ENCODE data around the gene LRRC72.
"Not testable (repeated sequence)": the region's sequence is repeated elsewhere in the genome, so short reads cannot be mapped to it uniquely, and the experiment has no call there.

LRRC72 gene

DNA sequence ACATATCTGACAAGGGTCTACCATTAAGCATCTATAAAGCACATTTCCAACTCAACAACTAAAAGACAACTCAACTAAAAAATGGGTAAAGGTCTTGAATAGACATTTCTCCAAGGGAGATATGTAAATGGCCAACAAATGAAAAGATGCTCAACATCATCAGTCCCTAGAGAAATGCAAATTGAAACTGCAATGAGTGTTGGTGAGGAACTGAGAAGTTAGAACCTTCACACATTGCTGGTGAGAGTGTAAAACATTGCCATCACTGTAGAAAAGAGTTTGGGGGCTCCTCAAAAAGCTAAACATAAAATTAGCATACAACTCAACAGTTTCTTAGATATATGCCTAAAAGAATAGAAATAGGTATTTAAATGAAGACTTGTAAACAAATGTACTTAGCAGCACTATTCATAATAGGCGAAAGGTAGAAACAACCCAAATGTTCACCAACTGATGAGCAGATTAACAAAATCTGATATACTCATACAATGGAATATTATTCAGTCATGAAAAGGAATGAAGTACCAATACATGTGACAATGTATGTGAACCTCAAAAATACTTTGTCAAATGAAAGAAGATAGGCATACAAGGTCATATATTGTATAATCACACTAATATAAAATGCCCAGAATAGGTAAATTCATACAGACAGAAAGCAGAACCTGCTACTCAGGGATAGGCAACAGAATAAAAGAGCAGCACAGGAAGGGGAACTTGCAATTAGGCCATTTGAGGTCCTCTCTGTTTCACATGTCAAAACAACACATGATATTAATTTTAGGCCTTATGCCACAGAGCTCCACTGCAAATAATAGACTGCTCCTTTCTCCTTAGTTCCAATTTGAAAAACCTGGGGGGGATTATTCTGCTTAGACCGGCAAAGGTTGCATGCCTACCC, 10.6 kb upstream of the LRRC72 start:
- no peak for DNase-seq
- in situ Hi-C loops (cut with HindIII; ENCODE audit: low pct_ligation_motif_present, low pct_unique_long_range_greater_than_20kb, low sequenced_read_pairs): no loop called here

DNA sequence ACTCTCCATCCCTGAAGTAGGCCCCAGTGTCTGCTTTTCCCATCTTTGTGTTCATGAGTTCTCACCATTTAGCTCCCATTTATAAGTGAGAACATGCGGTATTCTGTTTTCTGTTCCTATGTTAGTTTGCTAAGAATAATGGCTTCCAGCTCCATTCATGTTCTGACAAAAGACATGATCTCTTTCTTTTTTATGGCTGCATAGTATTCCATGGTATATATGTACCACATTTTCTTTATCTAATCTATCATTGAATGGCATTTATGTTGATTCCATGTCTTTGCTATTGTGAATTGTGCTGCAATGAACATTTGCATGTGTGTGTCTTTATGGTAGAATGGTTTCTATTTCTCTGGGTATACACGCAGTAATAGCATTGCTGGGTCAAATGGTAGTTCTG, 6.6 kb upstream of the LRRC72 start:
- DNase-seq; in situ Hi-C loops (cut with HindIII; ENCODE audit: low pct_ligation_motif_present, low pct_unique_long_range_greater_than_20kb, low sequenced_read_pairs): not testable (repeated sequence)

DNA sequence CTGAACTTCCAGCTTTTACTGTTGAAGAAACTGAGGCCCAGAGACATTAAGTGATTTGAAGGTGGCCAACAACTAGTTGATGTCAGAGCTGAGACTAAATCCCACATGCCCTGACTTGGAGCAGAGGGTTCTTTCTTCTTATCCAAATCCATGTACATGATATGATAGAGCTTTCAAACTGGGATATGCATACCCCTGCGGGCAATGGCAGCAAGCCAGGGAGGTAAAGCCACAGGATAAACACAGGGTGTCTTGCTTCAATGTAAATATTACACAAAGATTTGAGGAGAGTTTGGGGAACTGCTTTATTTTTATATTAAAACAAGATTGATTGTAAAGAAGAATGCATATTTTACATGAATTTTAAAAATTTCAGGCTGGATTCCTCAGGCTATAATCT, 2.3 kb upstream of the LRRC72 start:
- in situ Hi-C loops (cut with HindIII; ENCODE audit: low pct_ligation_motif_present, low pct_unique_long_range_greater_than_20kb, low sequenced_read_pairs): no loop called here
- DNase-seq: no peak

DNA sequence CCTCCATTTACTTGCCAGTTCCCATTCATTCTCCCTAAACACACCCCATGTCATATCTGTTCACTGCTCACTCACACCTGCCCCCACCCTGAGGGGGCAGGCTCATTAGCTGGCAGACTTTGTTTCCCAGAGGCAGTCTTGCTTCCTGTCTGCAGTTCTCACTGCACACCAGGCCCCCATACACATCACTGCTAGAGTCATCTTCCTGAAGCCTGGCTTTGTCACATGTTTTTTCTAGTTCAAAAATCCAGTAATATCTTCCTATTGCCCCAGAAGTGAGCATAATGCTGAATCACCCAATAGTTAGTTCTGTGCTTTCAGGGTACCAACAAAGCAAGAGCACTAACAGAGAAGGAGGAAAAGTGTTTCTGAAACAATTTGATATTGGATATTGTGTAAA, 1.9 kb downstream of the LRRC72 start:
- no peak for DNase-seq
- in situ Hi-C loops (cut with HindIII; ENCODE audit: low pct_ligation_motif_present, low pct_unique_long_range_greater_than_20kb, low sequenced_read_pairs): no loop called here

DNA sequence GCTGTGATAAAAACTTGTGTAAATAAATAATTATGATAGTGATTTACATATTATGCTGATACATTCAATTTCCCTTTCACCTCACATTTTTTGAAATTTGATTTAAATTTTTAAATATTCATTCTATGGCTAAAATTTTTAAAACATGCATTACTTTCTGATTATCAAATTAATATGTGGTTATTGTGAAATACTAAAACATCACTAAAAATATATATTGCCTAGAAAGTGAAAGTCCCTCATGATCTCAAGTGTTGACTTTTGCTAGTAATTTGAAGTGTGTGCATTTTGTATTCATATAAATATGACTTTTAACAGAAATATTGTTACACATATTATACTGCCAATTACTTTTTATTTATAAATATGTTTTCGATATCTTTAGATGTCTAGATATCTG, 3.1 kb downstream of the LRRC72 start:
- DNase-seq: no peak
- in situ Hi-C loops (cut with HindIII; ENCODE audit: low pct_ligation_motif_present, low pct_unique_long_range_greater_than_20kb, low sequenced_read_pairs): no loop called here

DNA sequence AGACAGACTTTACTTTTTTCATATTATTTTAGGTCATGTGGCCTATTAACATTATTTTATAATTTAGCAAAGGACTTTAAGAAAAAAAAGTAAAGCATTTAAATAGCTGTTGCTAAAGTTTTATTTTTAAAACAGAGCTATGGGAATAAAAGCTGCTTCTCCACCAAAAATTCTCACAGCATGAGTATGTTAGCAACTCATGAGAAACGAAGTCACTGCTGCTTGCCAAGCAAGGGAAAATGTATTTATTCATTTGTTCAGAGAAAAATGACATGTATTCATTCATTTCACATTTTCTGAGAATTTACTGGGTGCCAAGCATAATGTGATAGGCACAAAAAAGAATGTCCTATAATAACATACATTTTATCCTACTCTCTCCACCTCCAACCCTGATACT, 5.1 kb downstream of the LRRC72 start:
- no peak for DNase-seq
- in situ Hi-C loops (cut with HindIII; ENCODE audit: low pct_ligation_motif_present, low pct_unique_long_range_greater_than_20kb, low sequenced_read_pairs): no loop called here

DNA sequence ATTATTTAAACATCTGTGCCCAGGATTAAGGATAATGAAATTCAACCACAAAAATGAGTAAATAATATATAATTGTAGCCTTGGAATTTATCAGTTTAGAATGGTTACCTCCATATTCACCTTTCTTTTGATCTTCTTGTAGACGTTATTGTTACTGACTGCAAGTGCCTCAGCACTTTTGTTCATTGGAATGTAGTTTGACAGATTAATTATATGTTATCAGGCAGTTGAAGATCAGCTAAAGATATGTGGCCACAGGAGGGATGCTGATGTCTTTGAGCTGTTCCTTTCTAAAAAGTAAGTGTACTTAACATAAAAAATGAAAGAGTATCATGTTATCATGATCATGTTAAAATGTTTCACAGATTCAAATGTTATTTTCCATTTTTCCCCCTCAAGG, 5.6 kb downstream of the LRRC72 start:
- in situ Hi-C loops (cut with HindIII; ENCODE audit: low pct_ligation_motif_present, low pct_unique_long_range_greater_than_20kb, low sequenced_read_pairs): no loop called here
- no peak for DNase-seq

DNA sequence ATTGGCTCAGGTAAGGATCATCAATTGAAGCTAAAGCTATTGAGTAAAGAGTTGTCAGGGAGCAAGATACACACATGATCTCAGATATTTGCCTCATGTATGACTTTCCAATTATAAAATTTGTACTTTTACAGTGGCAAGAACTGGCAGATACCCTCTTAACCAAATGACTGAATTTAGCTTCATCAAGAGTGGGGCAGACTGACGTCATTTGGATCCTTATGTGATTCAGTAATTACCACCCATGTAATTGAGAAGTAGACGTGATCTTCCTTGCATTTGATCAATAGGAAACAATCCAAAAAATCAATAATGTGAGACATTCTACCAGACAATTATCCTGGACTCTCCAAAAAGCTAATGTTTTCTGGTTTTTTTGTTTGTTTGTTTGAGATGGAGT, 8.9 kb downstream of the LRRC72 start:
- no peak for DNase-seq
- in situ Hi-C loops (cut with HindIII; ENCODE audit: low pct_ligation_motif_present, low pct_unique_long_range_greater_than_20kb, low sequenced_read_pairs): no loop called here

DNA sequence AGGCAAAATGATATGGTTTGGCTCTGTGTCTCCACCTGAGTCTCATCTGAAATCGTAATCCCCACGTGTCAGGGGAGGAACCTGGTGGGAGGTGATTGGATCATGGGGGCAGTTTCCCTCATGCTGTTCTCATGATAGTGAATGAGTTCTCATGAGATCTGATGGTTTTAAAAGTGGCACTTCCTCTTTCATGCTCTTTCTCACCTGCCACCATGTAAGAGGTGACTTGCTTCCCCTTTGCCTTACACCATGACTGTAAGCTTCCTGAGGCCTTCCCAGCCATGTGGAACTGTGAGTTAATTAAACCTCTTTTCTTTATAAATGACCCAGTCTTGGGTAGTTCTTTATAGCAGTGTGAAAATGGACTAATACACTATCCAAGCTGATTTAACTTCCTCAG, 13.9 kb downstream of the LRRC72 start:
- in situ Hi-C loops (cut with HindIII; ENCODE audit: low pct_ligation_motif_present, low pct_unique_long_range_greater_than_20kb, low sequenced_read_pairs); DNase-seq: not testable (repeated sequence)

DNA sequence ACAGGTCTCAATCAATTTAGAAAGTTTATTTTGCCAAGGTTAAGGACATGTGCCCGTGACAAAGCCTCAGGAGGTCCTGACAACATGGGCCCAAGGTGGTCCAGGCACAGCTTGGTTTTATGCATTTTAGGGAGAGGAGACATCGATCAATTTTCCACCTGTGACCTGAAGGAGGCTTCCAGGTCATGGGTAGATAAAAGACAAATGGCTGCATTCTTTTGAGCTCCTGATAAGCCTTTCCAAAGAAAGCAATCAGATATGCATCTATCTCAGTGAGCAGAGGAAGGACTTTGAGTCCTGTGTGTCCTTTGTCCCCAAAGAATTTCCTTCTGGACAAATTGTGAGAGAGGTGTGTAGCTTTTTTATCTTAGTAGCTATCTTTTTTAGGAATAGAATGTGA, 15.8 kb downstream of the LRRC72 start:
- no peak for DNase-seq
- in situ Hi-C loops (cut with HindIII; ENCODE audit: low pct_ligation_motif_present, low pct_unique_long_range_greater_than_20kb, low sequenced_read_pairs): no loop called here

DNA sequence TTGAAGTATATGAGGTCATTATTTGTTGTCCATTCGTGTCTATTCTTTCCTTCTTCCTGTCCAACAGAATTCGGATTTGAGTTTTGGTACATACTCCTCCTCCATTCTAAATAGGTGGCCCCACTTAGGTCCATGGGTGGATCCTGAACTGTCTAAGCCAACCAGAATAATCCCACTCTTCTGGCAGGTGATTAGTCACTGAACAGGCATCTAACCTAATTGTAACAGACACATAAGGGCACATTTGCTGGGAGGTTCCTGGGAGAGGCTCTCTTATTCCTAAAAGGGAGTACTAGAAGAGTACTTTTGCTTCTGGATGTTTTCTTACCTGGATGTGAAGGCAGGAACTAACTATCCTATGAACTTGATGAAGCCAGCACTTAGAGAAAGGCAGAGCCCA, 16.8 kb downstream of the LRRC72 start:
- in situ Hi-C loops (cut with HindIII; ENCODE audit: low pct_ligation_motif_present, low pct_unique_long_range_greater_than_20kb, low sequenced_read_pairs): no loop called here
- no peak for DNase-seq

DNA sequence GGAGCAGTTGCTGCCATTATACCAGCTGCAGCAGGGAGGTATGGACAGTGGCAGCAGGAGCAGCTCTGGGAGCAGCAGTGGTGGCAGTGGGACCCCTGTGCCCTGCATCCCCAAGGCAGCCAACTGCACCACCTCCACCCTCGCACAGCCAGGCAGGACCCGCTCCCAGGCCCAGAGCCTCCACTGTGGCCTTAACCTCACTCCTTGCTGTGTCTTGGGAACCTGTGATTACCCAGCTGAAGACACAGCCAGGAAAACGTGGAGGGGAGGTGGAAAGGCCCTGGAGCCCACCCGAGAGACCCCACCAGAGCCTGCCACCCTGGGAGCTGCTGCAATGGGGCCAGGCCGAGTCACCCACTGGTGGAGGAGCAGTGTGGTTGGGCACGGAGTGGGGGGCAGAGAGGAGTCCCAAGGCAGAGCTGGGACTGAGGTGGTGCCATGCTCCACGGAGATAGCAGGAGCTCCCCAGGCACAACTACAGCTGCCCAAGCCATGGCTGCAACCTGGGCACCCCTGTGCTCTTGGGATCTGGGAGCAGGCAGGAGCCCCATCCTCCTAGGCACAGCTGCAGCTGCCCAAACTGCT, 20.4 kb downstream of the LRRC72 start:
- DNase-seq: no peak
- in situ Hi-C loops (cut with HindIII; ENCODE audit: low pct_ligation_motif_present, low pct_unique_long_range_greater_than_20kb, low sequenced_read_pairs): no loop called here

DNA sequence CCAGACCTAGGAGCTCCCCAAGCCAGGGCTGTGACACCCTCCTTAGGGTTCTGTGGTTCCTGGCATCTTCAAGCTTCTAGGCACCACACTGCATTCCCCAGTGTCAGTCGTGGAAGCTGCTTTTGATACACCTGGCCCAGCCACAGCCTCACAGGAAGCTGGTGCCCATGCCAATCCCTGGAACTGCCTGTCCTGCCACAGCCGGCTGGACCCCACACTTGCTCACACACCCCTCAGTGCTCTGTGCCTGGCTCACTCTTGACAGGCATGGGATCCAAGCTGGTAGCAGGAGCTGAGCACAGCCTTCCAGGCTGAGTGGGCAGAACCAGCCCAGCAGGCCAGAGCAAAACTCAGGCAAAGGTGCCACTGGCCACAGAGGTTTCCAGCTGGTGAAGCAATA, 21.8 kb downstream of the LRRC72 start:
- DNase-seq: no peak
- in situ Hi-C loops (cut with HindIII; ENCODE audit: low pct_ligation_motif_present, low pct_unique_long_range_greater_than_20kb, low sequenced_read_pairs): no loop called here

DNA sequence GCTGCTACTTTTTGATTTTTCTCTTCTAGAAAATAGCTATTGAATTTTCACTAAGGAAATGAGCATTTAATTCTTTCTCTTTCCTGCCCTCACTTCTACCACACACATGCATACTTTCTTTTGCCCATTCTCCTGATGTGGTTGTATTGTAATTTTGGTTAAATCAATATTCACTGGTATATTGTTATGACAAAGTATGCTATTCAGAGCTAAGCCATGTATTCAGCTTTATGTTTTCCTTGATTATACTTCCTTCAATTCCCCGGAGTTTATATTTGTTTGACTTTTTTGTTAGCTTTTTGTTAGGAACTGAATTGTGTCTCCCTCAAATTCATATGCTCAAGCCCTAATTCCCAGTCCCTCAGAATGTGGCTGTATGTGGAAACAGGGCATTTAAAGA, 24.0 kb downstream of the LRRC72 start:
- in situ Hi-C loops (cut with HindIII; ENCODE audit: low pct_ligation_motif_present, low pct_unique_long_range_greater_than_20kb, low sequenced_read_pairs): no loop called here
- DNase-seq: no peak

DNA sequence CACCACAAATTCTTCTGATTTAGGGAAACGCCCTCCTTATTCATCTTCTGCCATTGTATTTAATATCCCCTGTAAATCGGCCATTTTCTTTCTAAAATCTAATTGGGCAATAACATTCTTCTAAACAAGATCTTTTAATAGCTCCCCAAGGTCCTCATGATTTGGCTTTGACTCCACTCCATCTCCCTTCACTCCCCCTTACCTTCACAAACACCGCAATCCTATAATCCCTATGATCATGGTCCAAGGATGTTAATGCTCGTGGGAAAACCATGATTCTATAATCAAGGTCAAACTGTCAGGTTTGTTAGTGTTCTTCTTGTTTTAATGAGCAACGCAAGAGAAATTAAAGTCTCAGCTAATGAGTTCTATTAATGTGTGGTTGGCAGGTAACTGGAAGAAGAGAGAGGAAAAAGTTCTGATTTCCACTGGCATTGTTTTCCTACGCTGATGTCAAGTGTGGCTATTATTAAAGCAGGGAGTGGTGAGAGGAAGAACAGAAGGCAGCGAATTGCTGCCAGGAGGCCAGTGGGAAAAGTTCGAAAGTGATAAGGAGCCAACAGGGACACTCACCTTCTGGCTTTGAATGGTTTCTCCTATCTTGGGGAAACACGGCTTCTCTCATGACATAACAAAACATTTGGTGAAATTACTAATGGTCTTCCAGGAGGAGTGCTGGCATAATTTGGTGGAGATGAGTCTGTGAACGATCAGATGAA, 28.1 kb downstream of the LRRC72 start:
- no peak for DNase-seq
- in situ Hi-C loops (cut with HindIII; ENCODE audit: low pct_ligation_motif_present, low pct_unique_long_range_greater_than_20kb, low sequenced_read_pairs): no loop called here

DNA sequence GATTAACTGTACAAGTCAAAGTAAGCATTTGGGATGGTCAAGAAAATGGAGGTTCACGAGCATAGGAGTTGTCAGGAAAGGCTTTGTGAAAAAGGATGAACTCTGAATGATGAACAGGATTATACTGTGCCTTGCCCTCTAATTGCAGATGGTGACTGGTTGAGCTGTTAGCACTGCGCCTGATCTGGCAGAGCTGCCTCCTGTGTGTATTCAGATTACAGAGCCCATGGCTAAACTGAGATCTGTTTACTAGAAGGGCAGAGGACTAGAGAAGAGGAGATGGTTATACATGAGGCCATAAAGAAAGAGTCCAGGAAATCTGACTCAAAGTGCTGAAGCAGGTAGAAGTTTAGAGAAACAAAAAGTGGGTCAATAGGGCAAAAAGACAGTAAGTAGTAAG, 29.7 kb downstream of the LRRC72 start:
- in situ Hi-C loops (cut with HindIII; ENCODE audit: low pct_ligation_motif_present, low pct_unique_long_range_greater_than_20kb, low sequenced_read_pairs): no loop called here

DNA sequence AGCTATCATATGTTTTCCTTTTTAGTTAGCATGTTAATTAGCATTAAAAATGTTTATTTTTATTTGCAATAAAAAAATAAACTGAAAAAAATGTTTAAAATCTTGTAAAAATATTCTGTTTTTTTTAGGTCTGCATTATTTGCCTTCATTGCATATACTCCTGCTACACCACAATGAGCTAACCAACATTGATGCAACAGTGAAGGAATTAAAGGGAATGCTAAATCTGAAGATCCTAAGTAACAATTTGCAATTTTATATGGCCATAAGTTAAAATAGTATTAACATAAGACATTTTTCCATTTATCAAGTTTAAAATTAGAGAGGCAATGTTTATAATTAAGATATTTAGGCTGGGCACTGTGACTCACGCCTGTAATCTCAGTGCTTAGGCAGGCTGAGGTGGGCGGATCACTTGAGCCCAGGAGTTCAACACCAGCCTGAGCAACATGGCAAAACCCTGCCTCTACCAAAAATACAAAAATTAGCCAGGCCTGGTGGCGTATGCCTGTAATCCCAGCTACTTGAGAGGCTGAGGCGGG, 32.2 kb downstream of the LRRC72 start:
- in situ Hi-C loops (cut with HindIII; ENCODE audit: low pct_ligation_motif_present, low pct_unique_long_range_greater_than_20kb, low sequenced_read_pairs): no loop called here
- no peak for DNase-seq

More for the DNA sequence above, 29.7 kb downstream of the LRRC72 start:
- DNase-seq: no peak

DNA sequence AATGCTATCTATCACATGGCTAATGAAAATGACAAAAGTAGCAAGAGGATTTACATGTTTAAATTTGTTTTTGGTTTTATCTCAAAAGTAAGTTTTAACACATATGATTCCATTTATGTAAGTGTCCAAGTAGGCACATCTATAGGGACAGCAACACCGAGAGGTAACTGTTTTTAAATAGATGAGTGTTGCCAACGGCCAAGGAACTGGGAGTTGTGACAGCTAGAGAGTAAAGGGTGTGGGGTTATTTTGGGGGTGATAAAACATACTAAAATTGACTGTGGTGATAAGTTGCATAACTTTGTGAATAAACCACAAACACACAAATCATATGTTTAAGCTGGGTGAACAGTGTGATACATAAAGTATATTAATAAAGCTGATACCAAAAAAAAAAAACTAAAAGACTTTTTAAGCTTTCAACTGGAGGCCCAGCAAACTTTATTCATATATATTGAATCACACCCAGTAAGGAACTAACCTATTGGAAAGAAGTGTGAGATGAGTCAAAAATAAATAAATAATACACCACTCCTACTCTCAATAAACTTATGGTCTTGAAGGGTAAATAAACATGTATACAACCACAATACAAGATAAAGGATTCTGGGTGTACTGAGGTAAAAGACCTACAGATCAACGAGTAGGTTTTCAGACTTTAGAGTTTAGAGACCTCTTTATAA, 33.0 kb downstream of the LRRC72 start:
- in situ Hi-C loops (cut with HindIII; ENCODE audit: low pct_ligation_motif_present, low pct_unique_long_range_greater_than_20kb, low sequenced_read_pairs): no loop called here
- no peak for DNase-seq

DNA sequence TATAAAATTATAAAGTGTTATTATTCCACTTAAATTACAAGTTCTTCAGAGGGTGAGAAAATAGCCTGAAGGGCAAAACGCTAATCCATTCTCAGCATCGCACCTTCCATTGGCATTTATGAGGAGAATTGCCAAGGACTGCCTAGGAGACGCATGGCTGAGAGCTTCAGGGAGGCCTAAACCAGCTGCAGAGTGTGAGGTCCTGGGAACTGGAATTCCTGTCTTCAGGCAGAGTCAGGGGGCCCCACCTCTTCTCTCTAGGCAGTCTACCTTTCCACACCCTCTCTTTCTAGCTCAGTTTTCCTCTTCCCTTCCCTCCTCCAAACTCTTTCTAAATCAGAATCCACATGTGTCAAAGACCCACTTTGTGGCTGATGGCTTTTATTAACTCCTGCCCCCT, 35.3 kb downstream of the LRRC72 start:
- in situ Hi-C loops (cut with HindIII; ENCODE audit: low pct_ligation_motif_present, low pct_unique_long_range_greater_than_20kb, low sequenced_read_pairs): no loop called here
- DNase-seq: no peak

All from ACHN (cell line).